ENCODE measurements around the gene IRF2. TPM values are rescaled to one million over a fixed set of nuclear protein-coding genes. Genes with fewer than 3 reads are reported as not detected.

IRF2 gene
- total and polyA plus RNA-seq, 4 donors, result 16.4 to 65.8 (median 43.1) TPM

DNA sequence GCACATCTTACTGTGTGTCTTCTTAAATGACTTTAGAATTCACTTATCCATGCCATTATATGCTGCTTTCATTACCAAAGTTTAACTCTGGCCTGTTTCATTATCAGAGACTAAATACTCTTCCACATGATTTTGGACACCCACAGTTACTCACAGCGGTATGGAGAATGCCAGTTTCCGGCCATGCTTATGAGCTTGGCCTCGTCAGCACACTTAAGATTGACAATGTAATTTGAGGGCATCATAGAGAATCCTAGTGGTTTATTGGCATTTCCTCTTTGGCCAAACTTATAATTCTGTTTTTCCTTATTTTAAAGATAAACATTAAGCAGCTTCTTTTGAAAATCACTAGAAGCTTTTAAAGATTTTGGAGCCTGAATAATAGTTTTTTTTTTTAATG lies 104.5 kb downstream of the IRF2 start:
- Histone ChIP-seq H3K9ac (ENCODE audit: insufficient read depth in 1 of 2, low read length in 2 of 2) (no peak overlapping the region), H3K9me3 (ENCODE audit: control insufficient read depth in 4 of 4, insufficient read depth in 3 of 4, low read length in 3 of 4) (peaks cover 0 to 2% (median 0%) of the 10 kb centered on the region in 4 donors), H3K27ac (ENCODE audit: low read depth in 1 of 2, low read length in 1 of 2) (no peak overlapping the region), H3K4me1 (ENCODE audit: control insufficient read depth in 5 of 5, insufficient read depth in 5 of 5, low read length in 5 of 5) (peaks cover 0 to 4% (median 0%) of the 10 kb centered on the region in 5 donors), H3K4me3 (no peak overlapping the region), H3K36me3 (ENCODE audit: control insufficient read depth in 4 of 4, insufficient read depth in 4 of 4, low read length in 4 of 4) (no peaks in the 10 kb centered on the region), H3K27me3 (ENCODE audit: control insufficient read depth in 3 of 3, insufficient read depth in 3 of 3, low read length in 2 of 3) (no peaks in the 10 kb centered on the region)
- TF ChIP-seq, protein P1, sequence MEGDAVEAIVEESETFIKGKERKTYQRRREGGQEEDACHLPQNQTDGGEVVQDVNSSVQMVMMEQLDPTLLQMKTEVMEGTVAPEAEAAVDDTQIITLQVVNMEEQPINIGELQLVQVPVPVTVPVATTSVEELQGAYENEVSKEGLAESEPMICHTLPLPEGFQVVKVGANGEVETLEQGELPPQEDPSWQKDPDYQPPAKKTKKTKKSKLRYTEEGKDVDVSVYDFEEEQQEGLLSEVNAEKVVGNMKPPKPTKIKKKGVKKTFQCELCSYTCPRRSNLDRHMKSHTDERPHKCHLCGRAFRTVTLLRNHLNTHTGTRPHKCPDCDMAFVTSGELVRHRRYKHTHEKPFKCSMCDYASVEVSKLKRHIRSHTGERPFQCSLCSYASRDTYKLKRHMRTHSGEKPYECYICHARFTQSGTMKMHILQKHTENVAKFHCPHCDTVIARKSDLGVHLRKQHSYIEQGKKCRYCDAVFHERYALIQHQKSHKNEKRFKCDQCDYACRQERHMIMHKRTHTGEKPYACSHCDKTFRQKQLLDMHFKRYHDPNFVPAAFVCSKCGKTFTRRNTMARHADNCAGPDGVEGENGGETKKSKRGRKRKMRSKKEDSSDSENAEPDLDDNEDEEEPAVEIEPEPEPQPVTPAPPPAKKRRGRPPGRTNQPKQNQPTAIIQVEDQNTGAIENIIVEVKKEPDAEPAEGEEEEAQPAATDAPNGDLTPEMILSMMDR (IDR thresholded peaks at IDR 0.05; ENCODE audit: control extremely low read depth, extremely low read depth), result no peak
- DNase-seq, result no peak
- no peak for ATAC-seq (ENCODE audit: insufficient read depth, low FRiP score)
- 88 to 89% methylated on average over 3 of the region's 3 CpGs for WGBS, 2 donors

- Histone ChIP-seq H3K27me3 (ENCODE audit: control insufficient read depth in 3 of 3, insufficient read depth in 3 of 3, low read length in 2 of 3) (no peaks in the 10 kb centered on the region), H3K4me1 (ENCODE audit: control insufficient read depth in 5 of 5, insufficient read depth in 5 of 5, low read length in 5 of 5) (peaks cover 0 to 4% (median 0%) of the 10 kb centered on the region in 5 donors), H3K36me3 (ENCODE audit: control insufficient read depth in 4 of 4, insufficient read depth in 4 of 4, low read length in 4 of 4) (no peaks in the 10 kb centered on the region), H3K4me3 (no peak overlapping the region), H3K9ac (ENCODE audit: insufficient read depth in 1 of 2, low read length in 2 of 2) (no peak overlapping the region), H3K27ac (ENCODE audit: low read depth in 1 of 2, low read length in 1 of 2) (no peak overlapping the region), H3K9me3 (ENCODE audit: control insufficient read depth in 4 of 4, insufficient read depth in 3 of 4, low read length in 3 of 4) (peaks cover 0 to 2% (median 0%) of the 10 kb centered on the region in 4 donors)
- DNase-seq (no peak), ATAC-seq (ENCODE audit: insufficient read depth, low FRiP score) (no peak)
- TF ChIP-seq, protein P1 (IDR thresholded peaks at IDR 0.05; ENCODE audit: control extremely low read depth, extremely low read depth), result no peak
Measured at GRCh38 chr4:184368731-184369130, 105.6 kb downstream of the IRF2 start.

- no peak overlapping the region for H3K9ac ChIP-seq (ENCODE audit: insufficient read depth in 1 of 2, low read length in 2 of 2)
- H3K4me1 ChIP-seq (ENCODE audit: control insufficient read depth in 5 of 5, insufficient read depth in 5 of 5, low read length in 5 of 5), result peaks cover 0 to 4% (median 0%) of the 10 kb centered on the region in 5 donors
- DNase-seq, result no peak
- WGBS, 2 donors, result 91 to 93% methylated on average over 3 of the region's 3 CpGs
- no peaks in the 10 kb centered on the region for H3K27me3 ChIP-seq (ENCODE audit: control insufficient read depth in 3 of 3, insufficient read depth in 3 of 3, low read length in 2 of 3)
- no peak overlapping the region for H3K4me3 ChIP-seq
- H3K9me3 ChIP-seq (ENCODE audit: control insufficient read depth in 4 of 4, insufficient read depth in 3 of 4, low read length in 3 of 4), result peaks cover 0 to 2% (median 0%) of the 10 kb centered on the region in 4 donors
- H3K27ac ChIP-seq (ENCODE audit: low read depth in 1 of 2, low read length in 1 of 2), result no peak overlapping the region
- TF ChIP-seq, protein P1 (IDR thresholded peaks at IDR 0.05; ENCODE audit: control extremely low read depth, extremely low read depth), result no peak
- ATAC-seq (ENCODE audit: insufficient read depth, low FRiP score), result no peak
- no peaks in the 10 kb centered on the region for H3K36me3 ChIP-seq (ENCODE audit: control insufficient read depth in 4 of 4, insufficient read depth in 4 of 4, low read length in 4 of 4)
Measured at GRCh38 chr4:184368290-184368689, 106.1 kb downstream of the IRF2 start.
